CD4-positive, CD25-positive, alpha-beta regulatory T cell (primary cell): ENCODE results near the gene FUZ. TPM values are rescaled to one million over a fixed set of nuclear protein-coding genes. Genes with fewer than 3 reads are reported as not detected.

Experiments used
- ATAC-seq, 2 donors: fragments of 150-1000 bp; cut with Tn5 transposase; one replicate each; pipeline ENCODE4 v1.10.0; 2021; ENCODE audit warnings: low read depth in 2 of 2, moderate number of reproducible peaks in 2 of 2, moderate library complexity in 1 of 2
- DNase-seq, 3 donors: peaks; one replicate each; pipeline versions ENCODE4 v3.0.0 to v3.0.0-alpha.2; 2012 to 2022; ENCODE audit warnings: mixed read lengths in 1 of 3
- H3K27ac ChIP-seq: one replicate; pipeline ENCODE4 v1.7.0; 2013; ENCODE audit warnings: mild to moderate bottlenecking, low read length; ENCODE audit not compliant: insufficient read depth, poor library complexity, severe bottlenecking
- H3K27me3 ChIP-seq: one replicate; pipeline ENCODE4 v1.7.0; 2013; ENCODE audit warnings: low read length; ENCODE audit not compliant: control insufficient read depth, insufficient read depth
- H3K36me3 ChIP-seq: one replicate; pipeline ENCODE4 v1.7.0; 2013; ENCODE audit warnings: mild to moderate bottlenecking, low read length, moderate library complexity; ENCODE audit not compliant: control insufficient read depth, insufficient read depth
- H3K4me1 ChIP-seq: 2 replicates; pipeline ENCODE4 v1.7.0; 2013; ENCODE audit warnings: mild to moderate bottlenecking, low read length; ENCODE audit not compliant: insufficient read depth, control insufficient read depth, poor library complexity, severe bottlenecking
- H3K4me3 ChIP-seq: one replicate; pipeline ENCODE4 v1.7.0; 2013; ENCODE audit warnings: low read depth, mild to moderate bottlenecking, low read length, moderate library complexity
- H3K9me3 ChIP-seq, 2 experiments: 1 replicate in 1 of 2; 2 replicates in 1 of 2; pipeline ENCODE4 v1.7.0; 2013; ENCODE audit warnings: low read length in 2 of 2, mild to moderate bottlenecking in 1 of 2, moderate library complexity in 1 of 2; ENCODE audit not compliant: control insufficient read depth in 2 of 2
- H3K27ac Mint-ChIP-seq, 3 donors: one replicate each; pipeline ENCODE4 v1.8.0; 2020 to 2022; ENCODE audit warnings: mild to moderate bottlenecking in 3 of 3, mixed read lengths in 3 of 3, moderate library complexity in 2 of 3
- H3K27me3 Mint-ChIP-seq: one replicate; pipeline ENCODE4 v1.8.0; 2022; ENCODE audit warnings: mild to moderate bottlenecking, mixed read lengths
- H3K36me3 Mint-ChIP-seq: one replicate; pipeline ENCODE4 v1.8.0; 2020; ENCODE audit warnings: mixed read lengths
- H3K4me1 Mint-ChIP-seq, 4 donors: one replicate each; pipeline ENCODE4 v1.8.0; 2020 to 2022; ENCODE audit warnings: mixed read lengths in 4 of 4, mild to moderate bottlenecking in 1 of 4
- H3K4me3 Mint-ChIP-seq, 4 donors: one replicate each; pipeline ENCODE4 v1.8.0; 2020 to 2022; ENCODE audit warnings: mild to moderate bottlenecking in 4 of 4, mixed read lengths in 4 of 4, moderate library complexity in 3 of 4
- H3K9me3 Mint-ChIP-seq, 7 donors: one replicate each; pipeline ENCODE4 v1.8.0; 2020 to 2022; ENCODE audit warnings: mixed read lengths in 7 of 7, mild to moderate bottlenecking in 3 of 7, moderate library complexity in 2 of 7
- polyA plus RNA-seq, 4 donors: library from polyadenylated mRNA; unstranded; fragments of 300-500 nt; fragmentation: Illumina TruSeq; gene quantifications; one replicate each; pipeline ENCODE4 v1.2.3, GENCODE V29; 2021
- total RNA-seq: library from RNA; stranded (reverse); gene quantifications from one replicate; pipeline ENCODE4 v1.2.3, GENCODE V29; 2022

Gene FUZ
- total and polyA plus RNA-seq, 5 donors from 2014 or later: 4.0 to 15.8 (median 5.7) TPM

- no peaks in the 10 kb centered on the region for H3K27me3 Mint-ChIP-seq
- peaks cover 0 to 1% (median 0%) of the 10 kb centered on the region in 7 donors for H3K9me3 Mint-ChIP-seq
- peaks cover 0 to 10% (median 2%) of the 10 kb centered on the region in 4 donors for H3K4me1 Mint-ChIP-seq
- no peak overlapping the region for H3K27ac ChIP-seq
- H3K36me3 ChIP-seq: peaks cover 23% of the 10 kb centered on the region
- H3K4me3 ChIP-seq: no peak overlapping the region
- peaks cover 3% of the 10 kb centered on the region for H3K36me3 Mint-ChIP-seq
- H3K27me3 ChIP-seq: no peaks in the 10 kb centered on the region
- DNase-seq (no peak), ATAC-seq (no peak)
- H3K4me3 Mint-ChIP-seq: peak overlapping the region in 1 of 4 donors; percentile 49
- no peak overlapping the region for H3K27ac Mint-ChIP-seq
- H3K4me1 ChIP-seq: no peaks in the 10 kb centered on the region
- no peaks in the 10 kb centered on the region for H3K9me3 ChIP-seq
Observed at GRCh38 chr19:49858088-49858985, 45.2 kb upstream of the FUZ start.

- Mint-ChIP-seq H3K36me3 (no peaks in the 10 kb centered on the region), H3K4me3 (no peak overlapping the region), H3K9me3 (peaks cover 0 to 1% (median 0%) of the 10 kb centered on the region in 7 donors), H3K4me1 (peaks cover 0 to 10% (median 3%) of the 10 kb centered on the region in 4 donors), H3K27ac (no peak overlapping the region), H3K27me3 (no peaks in the 10 kb centered on the region)
- DNase-seq: no peak
- Histone ChIP-seq H3K4me3 (no peak overlapping the region), H3K27ac (no peak overlapping the region), H3K4me1 (peaks cover 2% of the 10 kb centered on the region), H3K27me3 (no peaks in the 10 kb centered on the region), H3K36me3 (peaks cover 23% of the 10 kb centered on the region), H3K9me3 (no peaks in the 10 kb centered on the region)
- ATAC-seq: no peak
Observed at GRCh38 chr19:49857838-49858087, 44.7 kb upstream of the FUZ start.

GRCh38 chr19:49857061-49857837 is 44.2 kb upstream of the FUZ start:
- Histone ChIP-seq H3K4me3 (no peak overlapping the region), H3K4me1 (peaks cover 7% of the 10 kb centered on the region), H3K27ac (no peak overlapping the region), H3K27me3 (peaks cover under 1% of the 10 kb centered on the region), H3K36me3 (peaks cover 23% of the 10 kb centered on the region), H3K9me3 (no peaks in the 10 kb centered on the region)
- DNase-seq (no peak), ATAC-seq (no peak)
- Mint-ChIP-seq H3K27ac (no peak overlapping the region), H3K27me3 (no peaks in the 10 kb centered on the region), H3K4me3 (no peak overlapping the region), H3K36me3 (no peaks in the 10 kb centered on the region), H3K4me1 (peaks cover 0 to 15% (median 8%) of the 10 kb centered on the region in 4 donors), H3K9me3 (peaks cover 0 to 1% (median 0%) of the 10 kb centered on the region in 7 donors)

GRCh38 chr19:49856574-49857021 is 43.5 kb upstream of the FUZ start:
- Histone ChIP-seq H3K27me3 (peaks cover 2% of the 10 kb centered on the region), H3K4me1 (peaks cover 13% of the 10 kb centered on the region), H3K4me3 (no peak overlapping the region), H3K9me3 (no peaks in the 10 kb centered on the region), H3K27ac (no peak overlapping the region), H3K36me3 (peaks cover 19% of the 10 kb centered on the region)
- peaks cover 0 to 1% (median 0%) of the 10 kb centered on the region in 7 donors for H3K9me3 Mint-ChIP-seq
- peaks cover 0 to 19% (median 11%) of the 10 kb centered on the region in 4 donors for H3K4me1 Mint-ChIP-seq
- DNase-seq: no peak
- H3K4me3 Mint-ChIP-seq: no peak overlapping the region
- H3K27ac Mint-ChIP-seq: no peak overlapping the region
- H3K36me3 Mint-ChIP-seq: no peaks in the 10 kb centered on the region
- no peak for ATAC-seq
- no peaks in the 10 kb centered on the region for H3K27me3 Mint-ChIP-seq

- Mint-ChIP-seq H3K4me3 (peak overlapping the region in 1 of 4 donors; percentile 49), H3K9me3 (no peaks in the 10 kb centered on the region), H3K27me3 (no peaks in the 10 kb centered on the region), H3K36me3 (no peaks in the 10 kb centered on the region), H3K4me1 (peaks cover 0 to 19% (median 11%) of the 10 kb centered on the region in 4 donors), H3K27ac (peak overlapping the region in 1 of 3 donors; percentile 48)
- DNase-seq: no peak
- Histone ChIP-seq H3K27ac (no peak overlapping the region), H3K4me3 (no peak overlapping the region), H3K4me1 (peaks cover 13% of the 10 kb centered on the region), H3K9me3 (no peaks in the 10 kb centered on the region), H3K36me3 (peaks cover 17% of the 10 kb centered on the region), H3K27me3 (peaks cover 2% of the 10 kb centered on the region)
- no peak for ATAC-seq
Observed at GRCh38 chr19:49855676-49856573, 42.8 kb upstream of the FUZ start.

- Histone ChIP-seq H3K27me3 (peaks cover 2% of the 10 kb centered on the region), H3K9me3 (no peaks in the 10 kb centered on the region), H3K27ac (no peak overlapping the region), H3K36me3 (peaks cover 11% of the 10 kb centered on the region), H3K4me1 (peaks cover 17% of the 10 kb centered on the region), H3K4me3 (no peak overlapping the region)
- peak overlapping the region in 1 of 4 donors; percentile 49 for H3K4me3 Mint-ChIP-seq
- DNase-seq (no peak), ATAC-seq (no peak)
- no peaks in the 10 kb centered on the region for H3K27me3 Mint-ChIP-seq
- peaks cover 1 to 21% (median 14%) of the 10 kb centered on the region in 4 donors for H3K4me1 Mint-ChIP-seq
- H3K36me3 Mint-ChIP-seq: no peaks in the 10 kb centered on the region
- no peaks in the 10 kb centered on the region for H3K9me3 Mint-ChIP-seq
- no peak overlapping the region for H3K27ac Mint-ChIP-seq
Observed at GRCh38 chr19:49855277-49855675, 42.2 kb upstream of the FUZ start.
